Measurements from ENCODE around the gene PLCB4. TPM values are rescaled to one million over a fixed set of nuclear protein-coding genes. Genes with fewer than 3 reads are reported as not detected.

Gene PLCB4
- total and polyA plus RNA-seq, 2 experiments from 2014 or later, result 6.5 to 16.1 TPM

DNA sequence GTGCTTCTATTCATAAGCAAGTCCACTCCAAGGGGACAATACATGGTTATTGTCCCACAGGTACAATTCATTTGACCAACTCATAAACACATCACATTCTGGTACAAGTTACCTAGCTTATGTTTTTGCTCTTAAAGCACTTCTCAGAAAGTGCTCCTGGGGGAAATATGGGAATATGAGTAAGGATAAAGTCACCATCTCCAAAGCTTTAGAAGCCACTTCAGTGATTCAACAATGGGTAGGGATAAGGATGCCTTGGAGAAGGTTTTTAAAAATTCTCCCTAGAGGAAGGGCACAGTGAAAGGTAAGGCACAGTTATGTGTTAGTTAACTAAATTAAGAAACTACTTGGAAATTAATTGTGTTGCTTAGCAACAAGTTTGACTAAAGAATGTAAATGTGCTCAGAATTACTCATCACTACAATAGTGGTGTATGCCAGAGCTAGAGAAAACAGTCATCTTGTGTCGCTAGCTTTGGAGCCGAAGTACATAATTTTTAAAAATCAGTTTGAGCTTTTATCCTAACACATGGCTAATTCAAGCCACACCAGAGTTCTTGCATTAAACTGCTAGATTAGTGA is 406.0 kb downstream of the PLCB4 start:
- no peaks in the 10 kb centered on the region for H3K27me3 ChIP-seq (ENCODE audit: insufficient read depth)
- H3K27me3 Mint-ChIP-seq (ENCODE audit: insufficient read depth, low read depth, poor library complexity), result no peaks in the 10 kb centered on the region
- H3K4me3 Mint-ChIP-seq, result no peak overlapping the region
- H3K9me2 ChIP-seq (ENCODE audit: insufficient read depth), result no peaks in the 10 kb centered on the region
- H3K36me3 ChIP-seq (ENCODE audit: insufficient read depth), result no peaks in the 10 kb centered on the region
- no peaks in the 10 kb centered on the region for H3K4me1 Mint-ChIP-seq
- no peaks in the 10 kb centered on the region for H3K79me2 ChIP-seq (replicated peaks; ENCODE audit: insufficient read depth)
- H2AFZ ChIP-seq, result no peak overlapping the region
- no peaks in the 10 kb centered on the region for H3K4me1 ChIP-seq (ENCODE audit: insufficient read depth)
- no peaks in the 10 kb centered on the region for H3K9me3 Mint-ChIP-seq
- no peak overlapping the region for H3K27ac Mint-ChIP-seq
- H3F3A ChIP-seq (replicated peaks; ENCODE audit: low read depth), result no peaks in the 10 kb centered on the region
- H3K4me3 ChIP-seq, result no peak overlapping the region
- H3K4me2 ChIP-seq, result no peak overlapping the region
- TF ChIP-seq EZH2 (IDR thresholded peaks at IDR 0.05; ENCODE audit: low read depth, unreplicated experiment) (no peak), NANOG (IDR thresholded peaks at IDR 0.05; ENCODE audit: borderline replicate concordance) (no peak), ZNF114 (CRISPR knock-in tag; IDR thresholded peaks at IDR 0.05) (no peak), JUNB (IDR thresholded peaks at IDR 0.05; ENCODE audit: unreplicated experiment) (no peak), CREB1 (CRISPR knock-in tag; IDR thresholded peaks at IDR 0.05; ENCODE audit: low read depth) (no peak), POLR2AphosphoS5 (IDR thresholded peaks at IDR 0.05; ENCODE audit: low read depth) (no peak), ZNF331 (CRISPR knock-in tag; IDR thresholded peaks at IDR 0.05; ENCODE audit: low read depth) (no peak), STAT1 (IDR thresholded peaks at IDR 0.05; ENCODE audit: unreplicated experiment) (no peak), EZH2phosphoT487 (IDR thresholded peaks at IDR 0.05; ENCODE audit: unreplicated experiment) (no peak)
- TF ChIP-seq, protein P1, sequence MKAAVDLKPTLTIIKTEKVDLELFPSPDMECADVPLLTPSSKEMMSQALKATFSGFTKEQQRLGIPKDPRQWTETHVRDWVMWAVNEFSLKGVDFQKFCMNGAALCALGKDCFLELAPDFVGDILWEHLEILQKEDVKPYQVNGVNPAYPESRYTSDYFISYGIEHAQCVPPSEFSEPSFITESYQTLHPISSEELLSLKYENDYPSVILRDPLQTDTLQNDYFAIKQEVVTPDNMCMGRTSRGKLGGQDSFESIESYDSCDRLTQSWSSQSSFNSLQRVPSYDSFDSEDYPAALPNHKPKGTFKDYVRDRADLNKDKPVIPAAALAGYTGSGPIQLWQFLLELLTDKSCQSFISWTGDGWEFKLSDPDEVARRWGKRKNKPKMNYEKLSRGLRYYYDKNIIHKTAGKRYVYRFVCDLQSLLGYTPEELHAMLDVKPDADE (IDR thresholded peaks at IDR 0.05), result no peak
- TF ChIP-seq, protein P2, sequence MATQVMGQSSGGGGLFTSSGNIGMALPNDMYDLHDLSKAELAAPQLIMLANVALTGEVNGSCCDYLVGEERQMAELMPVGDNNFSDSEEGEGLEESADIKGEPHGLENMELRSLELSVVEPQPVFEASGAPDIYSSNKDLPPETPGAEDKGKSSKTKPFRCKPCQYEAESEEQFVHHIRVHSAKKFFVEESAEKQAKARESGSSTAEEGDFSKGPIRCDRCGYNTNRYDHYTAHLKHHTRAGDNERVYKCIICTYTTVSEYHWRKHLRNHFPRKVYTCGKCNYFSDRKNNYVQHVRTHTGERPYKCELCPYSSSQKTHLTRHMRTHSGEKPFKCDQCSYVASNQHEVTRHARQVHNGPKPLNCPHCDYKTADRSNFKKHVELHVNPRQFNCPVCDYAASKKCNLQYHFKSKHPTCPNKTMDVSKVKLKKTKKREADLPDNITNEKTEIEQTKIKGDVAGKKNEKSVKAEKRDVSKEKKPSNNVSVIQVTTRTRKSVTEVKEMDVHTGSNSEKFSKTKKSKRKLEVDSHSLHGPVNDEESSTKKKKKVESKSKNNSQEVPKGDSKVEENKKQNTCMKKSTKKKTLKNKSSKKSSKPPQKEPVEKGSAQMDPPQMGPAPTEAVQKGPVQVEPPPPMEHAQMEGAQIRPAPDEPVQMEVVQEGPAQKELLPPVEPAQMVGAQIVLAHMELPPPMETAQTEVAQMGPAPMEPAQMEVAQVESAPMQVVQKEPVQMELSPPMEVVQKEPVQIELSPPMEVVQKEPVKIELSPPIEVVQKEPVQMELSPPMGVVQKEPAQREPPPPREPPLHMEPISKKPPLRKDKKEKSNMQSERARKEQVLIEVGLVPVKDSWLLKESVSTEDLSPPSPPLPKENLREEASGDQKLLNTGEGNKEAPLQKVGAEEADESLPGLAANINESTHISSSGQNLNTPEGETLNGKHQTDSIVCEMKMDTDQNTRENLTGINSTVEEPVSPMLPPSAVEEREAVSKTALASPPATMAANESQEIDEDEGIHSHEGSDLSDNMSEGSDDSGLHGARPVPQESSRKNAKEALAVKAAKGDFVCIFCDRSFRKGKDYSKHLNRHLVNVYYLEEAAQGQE (IDR thresholded peaks at IDR 0.05; ENCODE audit: unreplicated experiment), result no peak
- TF ChIP-seq, protein P3, sequence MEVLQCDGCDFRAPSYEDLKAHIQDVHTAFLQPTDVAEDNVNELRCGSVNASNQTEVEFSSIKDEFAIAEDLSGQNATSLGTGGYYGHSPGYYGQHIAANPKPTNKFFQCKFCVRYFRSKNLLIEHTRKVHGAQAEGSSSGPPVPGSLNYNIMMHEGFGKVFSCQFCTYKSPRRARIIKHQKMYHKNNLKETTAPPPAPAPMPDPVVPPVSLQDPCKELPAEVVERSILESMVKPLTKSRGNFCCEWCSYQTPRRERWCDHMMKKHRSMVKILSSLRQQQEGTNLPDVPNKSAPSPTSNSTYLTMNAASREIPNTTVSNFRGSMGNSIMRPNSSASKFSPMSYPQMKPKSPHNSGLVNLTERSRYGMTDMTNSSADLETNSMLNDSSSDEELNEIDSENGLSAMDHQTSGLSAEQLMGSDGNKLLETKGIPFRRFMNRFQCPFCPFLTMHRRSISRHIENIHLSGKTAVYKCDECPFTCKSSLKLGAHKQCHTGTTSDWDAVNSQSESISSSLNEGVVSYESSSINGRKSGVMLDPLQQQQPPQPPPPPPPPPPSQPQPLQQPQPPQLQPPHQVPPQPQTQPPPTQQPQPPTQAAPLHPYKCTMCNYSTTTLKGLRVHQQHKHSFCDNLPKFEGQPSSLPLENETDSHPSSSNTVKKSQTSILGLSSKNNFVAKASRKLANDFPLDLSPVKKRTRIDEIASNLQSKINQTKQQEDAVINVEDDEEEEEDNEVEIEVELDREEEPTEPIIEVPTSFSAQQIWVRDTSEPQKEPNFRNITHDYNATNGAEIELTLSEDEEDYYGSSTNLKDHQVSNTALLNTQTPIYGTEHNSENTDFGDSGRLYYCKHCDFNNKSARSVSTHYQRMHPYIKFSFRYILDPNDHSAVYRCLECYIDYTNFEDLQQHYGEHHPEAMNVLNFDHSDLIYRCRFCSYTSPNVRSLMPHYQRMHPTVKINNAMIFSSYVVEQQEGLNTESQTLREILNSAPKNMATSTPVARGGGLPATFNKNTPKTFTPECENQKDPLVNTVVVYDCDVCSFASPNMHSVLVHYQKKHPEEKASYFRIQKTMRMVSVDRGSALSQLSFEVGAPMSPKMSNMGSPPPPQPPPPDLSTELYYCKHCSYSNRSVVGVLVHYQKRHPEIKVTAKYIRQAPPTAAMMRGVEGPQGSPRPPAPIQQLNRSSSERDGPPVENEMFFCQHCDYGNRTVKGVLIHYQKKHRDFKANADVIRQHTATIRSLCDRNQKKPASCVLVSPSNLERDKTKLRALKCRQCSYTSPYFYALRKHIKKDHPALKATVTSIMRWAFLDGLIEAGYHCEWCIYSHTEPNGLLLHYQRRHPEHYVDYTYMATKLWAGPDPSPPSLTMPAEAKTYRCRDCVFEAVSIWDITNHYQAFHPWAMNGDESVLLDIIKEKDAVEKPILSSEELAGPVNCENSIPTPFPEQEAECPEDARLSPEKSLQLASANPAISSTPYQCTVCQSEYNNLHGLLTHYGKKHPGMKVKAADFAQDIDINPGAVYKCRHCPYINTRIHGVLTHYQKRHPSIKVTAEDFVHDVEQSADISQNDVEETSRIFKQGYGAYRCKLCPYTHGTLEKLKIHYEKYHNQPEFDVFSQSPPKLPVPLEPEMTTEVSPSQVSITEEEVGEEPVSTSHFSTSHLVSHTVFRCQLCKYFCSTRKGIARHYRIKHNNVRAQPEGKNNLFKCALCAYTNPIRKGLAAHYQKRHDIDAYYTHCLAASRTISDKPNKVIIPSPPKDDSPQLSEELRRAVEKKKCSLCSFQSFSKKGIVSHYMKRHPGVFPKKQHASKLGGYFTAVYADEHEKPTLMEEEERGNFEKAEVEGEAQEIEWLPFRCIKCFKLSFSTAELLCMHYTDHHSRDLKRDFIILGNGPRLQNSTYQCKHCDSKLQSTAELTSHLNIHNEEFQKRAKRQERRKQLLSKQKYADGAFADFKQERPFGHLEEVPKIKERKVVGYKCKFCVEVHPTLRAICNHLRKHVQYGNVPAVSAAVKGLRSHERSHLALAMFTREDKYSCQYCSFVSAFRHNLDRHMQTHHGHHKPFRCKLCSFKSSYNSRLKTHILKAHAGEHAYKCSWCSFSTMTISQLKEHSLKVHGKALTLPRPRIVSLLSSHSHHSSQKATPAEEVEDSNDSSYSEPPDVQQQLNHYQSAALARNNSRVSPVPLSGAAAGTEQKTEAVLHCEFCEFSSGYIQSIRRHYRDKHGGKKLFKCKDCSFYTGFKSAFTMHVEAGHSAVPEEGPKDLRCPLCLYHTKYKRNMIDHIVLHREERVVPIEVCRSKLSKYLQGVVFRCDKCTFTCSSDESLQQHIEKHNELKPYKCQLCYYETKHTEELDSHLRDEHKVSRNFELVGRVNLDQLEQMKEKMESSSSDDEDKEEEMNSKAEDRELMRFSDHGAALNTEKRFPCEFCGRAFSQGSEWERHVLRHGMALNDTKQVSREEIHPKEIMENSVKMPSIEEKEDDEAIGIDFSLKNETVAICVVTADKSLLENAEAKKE (CRISPR knock-in tag; IDR thresholded peaks at IDR 0.05), result no peak
- TF ChIP-seq, protein P4, sequence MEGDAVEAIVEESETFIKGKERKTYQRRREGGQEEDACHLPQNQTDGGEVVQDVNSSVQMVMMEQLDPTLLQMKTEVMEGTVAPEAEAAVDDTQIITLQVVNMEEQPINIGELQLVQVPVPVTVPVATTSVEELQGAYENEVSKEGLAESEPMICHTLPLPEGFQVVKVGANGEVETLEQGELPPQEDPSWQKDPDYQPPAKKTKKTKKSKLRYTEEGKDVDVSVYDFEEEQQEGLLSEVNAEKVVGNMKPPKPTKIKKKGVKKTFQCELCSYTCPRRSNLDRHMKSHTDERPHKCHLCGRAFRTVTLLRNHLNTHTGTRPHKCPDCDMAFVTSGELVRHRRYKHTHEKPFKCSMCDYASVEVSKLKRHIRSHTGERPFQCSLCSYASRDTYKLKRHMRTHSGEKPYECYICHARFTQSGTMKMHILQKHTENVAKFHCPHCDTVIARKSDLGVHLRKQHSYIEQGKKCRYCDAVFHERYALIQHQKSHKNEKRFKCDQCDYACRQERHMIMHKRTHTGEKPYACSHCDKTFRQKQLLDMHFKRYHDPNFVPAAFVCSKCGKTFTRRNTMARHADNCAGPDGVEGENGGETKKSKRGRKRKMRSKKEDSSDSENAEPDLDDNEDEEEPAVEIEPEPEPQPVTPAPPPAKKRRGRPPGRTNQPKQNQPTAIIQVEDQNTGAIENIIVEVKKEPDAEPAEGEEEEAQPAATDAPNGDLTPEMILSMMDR (conservative IDR thresholded peaks at IDR 0.05; ENCODE audit: low read depth in 2 of 2), result no peak
- H3K36me3 Mint-ChIP-seq (ENCODE audit: low read depth), result no peaks in the 10 kb centered on the region
- no peaks in the 10 kb centered on the region for H4K20me1 ChIP-seq (replicated peaks; ENCODE audit: insufficient read depth)
- ATAC-seq (no peak), DNase-seq (ENCODE audit: low spot score) (no peak)
- no peak overlapping the region for H3K27ac ChIP-seq (ENCODE audit: low read depth)

All from GM23338 (cell line).